Mesodermal cell (in vitro differentiated cells): ENCODE results near the gene RSKR.
"Not testable (repeated sequence)": the region's sequence is repeated elsewhere in the genome, so short reads cannot be mapped to it uniquely, and the experiment has no call there.

Experiments used
- H3K27ac ChIP-seq: 2 replicates; pipeline ENCODE4 v1.7.0; 2013; ENCODE audit warnings: mild to moderate bottlenecking, low read depth, low read length, moderate library complexity; ENCODE audit not compliant: severe bottlenecking
- H3K36me3 ChIP-seq: 2 replicates; pipeline ENCODE4 v1.7.1; 2013; ENCODE audit warnings: mild to moderate bottlenecking, low read length, moderate library complexity; ENCODE audit not compliant: control insufficient read depth, insufficient read depth
- H3K4me1 ChIP-seq: one replicate; pipeline ENCODE4 v1.7.1; 2013; ENCODE audit warnings: mild to moderate bottlenecking, low read length; ENCODE audit not compliant: insufficient read depth, control insufficient read depth, poor library complexity, severe bottlenecking
- H3K4me3 ChIP-seq: 2 replicates; pipeline ENCODE4 v1.7.0; 2013; ENCODE audit warnings: low read length, control low read depth, mild to moderate bottlenecking; ENCODE audit not compliant: insufficient read depth, poor library complexity, severe bottlenecking; ENCODE audit errors: extremely low read depth
- H3K9me3 ChIP-seq: 2 replicates; pipeline ENCODE4 v1.7.1; 2013; ENCODE audit warnings: mild to moderate bottlenecking, low read length, moderate library complexity; ENCODE audit not compliant: control insufficient read depth
- WGBS, 2 experiments: methylation state at CpG; one replicate each; pipeline ENCODE4 v1.1.5; 2013; ENCODE audit warnings: missing lambda C conversion rate in 2 of 2; ENCODE audit not compliant: insufficient coverage in 2 of 2; 5-methylcytosine and 5-hydroxymethylcytosine counted together

RSKR gene

DNA sequence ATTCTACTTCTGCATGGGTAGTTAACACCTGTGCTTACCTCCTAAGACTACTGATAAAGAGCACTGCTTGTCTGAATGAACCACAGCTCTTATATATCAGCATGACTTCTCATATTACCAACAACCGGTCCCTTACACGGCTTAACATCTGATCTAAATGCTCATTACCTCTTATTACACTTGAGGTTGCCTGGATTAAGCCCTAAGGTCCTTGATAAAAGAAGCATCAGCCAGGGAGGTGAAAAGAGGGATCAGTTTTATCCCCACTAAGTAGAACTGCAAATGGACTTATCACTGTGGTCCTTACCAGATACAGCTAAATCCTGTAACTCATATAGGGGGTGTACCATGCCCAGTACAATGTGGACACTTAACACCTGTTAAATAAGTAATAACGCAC is 8.2 kb upstream of the RSKR start:
- WGBS, 2 experiments = 90% methylated on average over 2 of the region's 3 CpGs; no CpG with 5 or more reads in 1 of the 2 experiments
- no peaks in the 10 kb centered on the region for H3K9me3 ChIP-seq
- H3K27ac ChIP-seq = no peak overlapping the region
- H3K4me1 ChIP-seq = no peaks in the 10 kb centered on the region
- H3K36me3 ChIP-seq = peaks cover 94% of the 10 kb centered on the region
- H3K4me3 ChIP-seq = no peak overlapping the region

- Histone ChIP-seq H3K36me3 (peaks cover 96% of the 10 kb centered on the region), H3K27ac (no peak overlapping the region), H3K4me1 (no peaks in the 10 kb centered on the region), H3K4me3 (no peak overlapping the region), H3K9me3 (no peaks in the 10 kb centered on the region)
- 89 to 90% methylated on average over 2 of the region's 2 CpGs for WGBS, 2 experiments
These were observed 6.0 kb upstream of the RSKR start for GRCh38 chr17:28620010-28620409.

DNA sequence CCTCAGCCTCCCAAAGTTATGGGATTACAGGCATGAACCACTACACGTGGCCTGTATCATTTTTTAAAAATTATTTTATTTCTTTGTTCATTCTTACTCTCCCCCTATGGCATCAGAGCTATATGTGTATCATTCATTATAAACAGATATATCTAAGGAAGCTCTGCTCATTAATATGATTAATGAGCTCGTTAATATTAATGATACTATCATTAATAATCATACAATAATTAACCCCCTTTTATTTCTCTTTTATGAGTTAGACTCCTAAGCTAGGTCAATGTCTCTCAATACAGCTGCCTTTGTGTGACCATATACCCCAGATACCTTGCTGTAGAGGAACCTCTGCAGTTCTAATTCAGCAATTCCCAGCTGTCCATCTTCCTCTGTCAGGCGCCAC is 4.5 kb upstream of the RSKR start:
- H3K36me3 ChIP-seq = peaks cover 94% of the 10 kb centered on the region
- no peak overlapping the region for H3K27ac ChIP-seq
- H3K4me3 ChIP-seq = no peak overlapping the region
- 100% methylated on average over 1 of the region's 3 CpGs for WGBS, 2 experiments
- no peaks in the 10 kb centered on the region for H3K9me3 ChIP-seq
- H3K4me1 ChIP-seq = no peaks in the 10 kb centered on the region

- Histone ChIP-seq H3K4me3 (no peak overlapping the region), H3K36me3 (peaks cover 94% of the 10 kb centered on the region), H3K4me1 (no peaks in the 10 kb centered on the region), H3K9me3 (no peaks in the 10 kb centered on the region), H3K27ac (no peak overlapping the region)
- 90 to 97% methylated on average over 5 to 6 of the region's 7 CpGs for WGBS, 2 experiments
These were observed 2.3 kb upstream of the RSKR start for GRCh38 chr17:28616281-28616680.

GRCh38 chr17:28615260-28615940 is 1.4 kb upstream of the RSKR start:
- Histone ChIP-seq H3K4me3 (no peak overlapping the region), H3K36me3 (peaks cover 94% of the 10 kb centered on the region), H3K27ac (no peak overlapping the region), H3K4me1 (no peaks in the 10 kb centered on the region), H3K9me3 (no peaks in the 10 kb centered on the region)
- 97 to 100% methylated on average over 3 of the region's 4 CpGs for WGBS, 2 experiments

DNA sequence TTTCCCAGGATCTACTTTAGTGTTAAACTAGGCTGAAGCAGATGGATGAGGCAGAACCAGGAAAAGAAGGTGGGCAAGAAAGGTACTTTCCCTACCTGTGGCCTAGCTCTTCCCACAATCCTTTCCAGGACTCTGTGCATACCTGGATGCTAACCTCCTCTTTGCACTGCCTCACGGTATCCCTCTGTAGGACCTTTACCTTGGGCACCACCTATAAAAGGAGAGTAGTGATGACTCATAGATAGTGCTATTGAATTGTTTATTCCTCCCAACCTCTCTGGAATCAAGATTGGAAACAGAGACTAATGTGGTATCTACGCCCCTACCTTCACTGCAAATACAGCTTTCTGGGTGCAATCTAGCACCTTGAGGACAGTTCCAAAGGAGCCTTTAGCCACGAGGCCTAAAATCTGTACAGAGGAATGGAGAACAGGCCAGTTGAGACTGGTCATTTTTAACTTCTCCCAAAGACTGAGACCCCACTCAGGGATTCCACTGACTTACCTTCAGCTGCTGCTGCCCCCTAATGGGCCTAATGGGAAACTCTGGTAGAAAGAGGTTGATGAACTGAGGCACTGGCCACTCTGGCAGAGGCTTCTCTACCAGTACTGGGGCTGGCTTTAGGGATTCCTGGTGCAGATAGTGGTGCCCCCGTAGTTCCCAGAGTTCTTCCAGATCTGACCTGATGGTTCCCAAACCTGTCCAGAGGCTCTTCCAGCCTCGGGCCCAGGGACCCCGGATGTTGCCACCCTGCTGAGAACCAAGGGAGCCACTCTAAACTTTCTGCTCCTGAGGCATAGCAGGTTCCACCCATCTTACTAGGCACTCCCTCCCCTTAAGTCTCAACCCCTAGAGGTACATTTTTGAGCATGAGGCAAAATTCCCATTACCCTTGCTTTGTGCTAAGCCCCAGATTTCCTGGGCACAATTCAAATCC is 781 bp downstream of the RSKR start:
- Histone ChIP-seq H3K36me3 (peaks cover 94% of the 10 kb centered on the region), H3K27ac (peak overlapping the region; percentile 48), H3K9me3 (no peaks in the 10 kb centered on the region), H3K4me3 (no peak overlapping the region), H3K4me1 (no peaks in the 10 kb centered on the region)
- 78 to 86% methylated on average over 3 to 4 of the region's 6 CpGs for WGBS, 2 experiments

DNA sequence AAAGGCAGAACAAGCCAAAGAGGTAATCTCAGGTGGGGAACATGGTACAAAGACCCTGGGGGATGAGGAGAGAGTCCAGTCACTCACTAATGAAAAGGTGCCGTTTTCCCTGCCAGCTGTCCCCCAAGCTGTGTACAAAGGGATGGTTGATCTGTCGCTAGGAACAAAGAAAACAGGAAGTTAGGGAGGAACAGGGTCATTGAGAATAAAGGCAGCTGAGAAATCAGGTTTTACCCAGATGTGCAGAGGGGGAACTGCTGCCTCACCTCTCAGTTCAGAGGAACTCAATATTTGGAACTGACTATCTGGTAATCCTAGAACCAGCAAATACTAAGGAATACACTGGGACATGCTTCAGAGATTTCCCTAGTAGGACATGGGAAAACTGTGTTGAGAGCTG is 1.5 kb downstream of the RSKR start:
- Histone ChIP-seq H3K9me3 (no peaks in the 10 kb centered on the region), H3K27ac (no peak overlapping the region), H3K4me3 (no peak overlapping the region), H3K4me1 (no peaks in the 10 kb centered on the region), H3K36me3 (peaks cover 92% of the 10 kb centered on the region)
- WGBS, 2 experiments = 88 to 100% methylated on average over 1 to 2 of the region's 2 CpGs

- 91 to 97% methylated on average over 7 to 8 of the region's 8 CpGs for WGBS, 2 experiments
- Histone ChIP-seq H3K9me3 (no peaks in the 10 kb centered on the region), H3K36me3 (peaks cover 88% of the 10 kb centered on the region), H3K4me3 (no peak overlapping the region), H3K27ac (no peak overlapping the region), H3K4me1 (no peaks in the 10 kb centered on the region)
These were observed 3.6 kb downstream of the RSKR start for GRCh38 chr17:28610376-28610775.

GRCh38 chr17:28604031-28604430 is 10.0 kb downstream of the RSKR start:
- H3K27ac ChIP-seq, H3K9me3 ChIP-seq, H3K4me3 ChIP-seq, H3K4me1 ChIP-seq: not testable (repeated sequence)
- 100% methylated on average over 1 of the region's 31 CpGs; no CpG with 5 or more reads in 1 of the 2 experiments for WGBS, 2 experiments
- H3K36me3 ChIP-seq = peaks cover 31% of the 10 kb centered on the region

- H3K36me3 ChIP-seq = peaks cover 22% of the 10 kb centered on the region
- no peaks in the 10 kb centered on the region for H3K9me3 ChIP-seq
- H3K4me3 ChIP-seq = peak overlapping the region; percentile 74
- H3K4me1 ChIP-seq = peaks cover 9% of the 10 kb centered on the region
- H3K27ac ChIP-seq = peak overlapping the region; percentile 89
- 30 to 38% methylated on average over 36 to 37 of the region's 40 CpGs for WGBS, 2 experiments
These were observed 14.4 kb downstream of the RSKR start for GRCh38 chr17:28599311-28600184.
